HL-60 (cell line): ENCODE measurements around the gene CNTNAP2.

Source experiments
- CTCF ChIP-seq: IDR thresholded peaks from one replicate; pipeline ENCODE4 v1.5.1; 2011; ENCODE audit warnings: low read length, control low read depth, inconsistent platforms; ENCODE audit not compliant: insufficient read depth
- REST ChIP-seq: IDR thresholded peaks from 2 replicates; pipeline ENCODE4 v1.6.1; 2012; ENCODE audit warnings: low read depth; ENCODE audit not compliant: insufficient replicate concordance

DNA sequence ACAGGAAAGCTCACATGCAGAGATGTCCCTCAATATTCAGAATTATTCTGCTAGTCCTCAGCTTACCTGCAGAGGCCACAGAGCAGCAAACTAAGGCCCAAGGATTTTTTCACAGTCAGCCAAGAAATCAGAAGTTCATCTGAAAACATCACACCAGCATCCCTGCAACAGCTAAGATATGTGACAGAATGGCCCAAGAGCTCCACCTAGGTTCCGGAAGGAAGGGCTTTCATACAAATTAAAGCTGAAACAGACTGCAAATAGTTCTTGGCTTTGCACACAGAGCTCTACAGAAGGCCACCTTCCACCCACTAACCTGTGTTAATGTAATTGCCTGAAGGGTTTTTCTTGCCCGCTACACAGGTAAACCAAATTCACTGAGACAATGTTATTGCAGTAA lies 2035.2 kb downstream of the CNTNAP2 start:
- TF ChIP-seq CTCF, result no peak
- no peak for TF ChIP-seq REST
